Muscle of leg (tissue), 16 donors: ENCODE results near the gene RAB5A. TPM values are rescaled to one million over a fixed set of nuclear protein-coding genes. Genes with fewer than 3 reads are reported as not detected.
A peak's percentile ranks its signal among the peaks of the same experiment; 100 is the strongest.
"Not testable (repeated sequence)": the region's sequence is repeated elsewhere in the genome, so short reads cannot be mapped to it uniquely, and the experiment has no call there.

Experiments used
- DNase-seq: peaks from one replicate; pipeline ENCODE4 v3.0.0; 2013
- H3K27ac ChIP-seq: one replicate; pipeline ENCODE4 v1.5.1; 2013; ENCODE audit warnings: mild to moderate bottlenecking, low read length, control low read depth
- H3K27me3 ChIP-seq: one replicate; pipeline ENCODE4 v1.6.1; 2013; ENCODE audit warnings: low read length; ENCODE audit not compliant: control insufficient read depth, insufficient read depth
- H3K36me3 ChIP-seq: one replicate; pipeline ENCODE4 v1.6.1; 2013; ENCODE audit warnings: low read length; ENCODE audit not compliant: control insufficient read depth, insufficient read depth
- H3K4me1 ChIP-seq: one replicate; pipeline ENCODE4 v1.6.1; 2013; ENCODE audit warnings: low read length; ENCODE audit not compliant: control insufficient read depth, insufficient read depth
- H3K4me3 ChIP-seq: one replicate; pipeline ENCODE4 v1.5.1; 2013; ENCODE audit warnings: low read length, control low read depth
- H3K9me3 ChIP-seq: replicated peaks from 2 replicates; pipeline ENCODE4 v1.6.1; 2013; ENCODE audit warnings: low read depth, low read length; ENCODE audit not compliant: control insufficient read depth
- WGBS: methylation state at CpG from one replicate; pipeline ENCODE4 v1.1.5; 2013; ENCODE audit warnings: missing lambda C conversion rate; ENCODE audit not compliant: insufficient coverage; 5-methylcytosine and 5-hydroxymethylcytosine counted together
- long read RNA-seq, 11 donors: transcript quantifications; one replicate each; lab custom pipeline, GENCODE V29; 2026
- polyA plus RNA-seq, 8 donors: library from polyadenylated mRNA; unstranded; fragments of 120-200 nt; gene quantifications; one replicate each; pipeline versions ENCODE4 v1.2.1 to v1.2.3, GENCODE V29; 2013; ENCODE audit warnings: inconsistent platforms in 1 of 8, low replicate concordance in 1 of 8; ENCODE audit not compliant: insufficient read length in 8 of 8, insufficient read depth in 1 of 8
- total RNA-seq: library from RNA; stranded (reverse); fragments of 120-200 nt; gene quantifications from one replicate; pipeline ENCODE4 v1.2.4, GENCODE V29; 2013

RAB5A gene, protein sequence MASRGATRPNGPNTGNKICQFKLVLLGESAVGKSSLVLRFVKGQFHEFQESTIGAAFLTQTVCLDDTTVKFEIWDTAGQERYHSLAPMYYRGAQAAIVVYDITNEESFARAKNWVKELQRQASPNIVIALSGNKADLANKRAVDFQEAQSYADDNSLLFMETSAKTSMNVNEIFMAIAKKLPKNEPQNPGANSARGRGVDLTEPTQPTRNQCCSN
- total RNA-seq (30.4 TPM), polyA plus RNA-seq (10 to 100 TPM; 32.4 to 49.9 (median 36.5) TPM)
- long read RNA-seq, donor 1, transcript RAB5A-201 (6 exons, 2,536 nt) = major isoform, 7 of 8 reads
- long read RNA-seq, donor 1, partial matches to known transcripts = 0 of 8 reads
- long read RNA-seq, donor 1, other reads (novel, unspliced or antisense) = 0 of 8 reads
- long read RNA-seq, donor 2 = 0 reads
- long read RNA-seq, donor 3, transcript RAB5A-201 (6 exons, 2,536 nt) = major isoform, 14 of 17 reads
- long read RNA-seq, donor 3, partial matches to known transcripts = 0 of 17 reads
- long read RNA-seq, donor 3, other reads (novel, unspliced or antisense) = 0 of 17 reads
- long read RNA-seq, donor 4, transcript RAB5A-201 (6 exons, 2,536 nt) = major isoform, 7 of 14 reads
- long read RNA-seq, donor 4, partial matches to known transcripts = 0 of 14 reads
- long read RNA-seq, donor 4, other reads (novel, unspliced or antisense) = 0 of 14 reads
- long read RNA-seq, donor 5, transcript RAB5A-201 (6 exons, 2,536 nt) = major isoform, 20 of 32 reads
- long read RNA-seq, donor 5, partial matches to known transcripts = 7 of 32 reads
- long read RNA-seq, donor 5, other reads (novel, unspliced or antisense) = 0 of 32 reads
- long read RNA-seq, donor 6, transcript RAB5A-201 (6 exons, 2,536 nt) = major isoform, 9 of 45 reads
- long read RNA-seq, donor 6, partial matches to known transcripts = 34 of 45 reads
- long read RNA-seq, donor 6, other reads (novel, unspliced or antisense) = 0 of 45 reads
- long read RNA-seq, donor 7, transcript RAB5A-201 (6 exons, 2,536 nt) = major isoform, 13 of 26 reads
- long read RNA-seq, donor 7, partial matches to known transcripts = 5 of 26 reads
- long read RNA-seq, donor 7, other reads (novel, unspliced or antisense) = 0 of 26 reads
- long read RNA-seq, donor 8, transcript RAB5A-201 (6 exons, 2,536 nt) = major isoform, 10 of 13 reads
- long read RNA-seq, donor 8, partial matches to known transcripts = 0 of 13 reads
- long read RNA-seq, donor 8, other reads (novel, unspliced or antisense) = 0 of 13 reads
- long read RNA-seq, donor 9, transcript RAB5A-201 (6 exons, 2,536 nt) = major isoform, 7 of 7 reads
- long read RNA-seq, donor 9, partial matches to known transcripts = 0 of 7 reads
- long read RNA-seq, donor 9, other reads (novel, unspliced or antisense) = 0 of 7 reads
- long read RNA-seq, donor 10, transcript RAB5A-201 (6 exons, 2,536 nt) = major isoform, 21 of 23 reads
- long read RNA-seq, donor 10, partial matches to known transcripts = 0 of 23 reads
- long read RNA-seq, donor 10, other reads (novel, unspliced or antisense) = 0 of 23 reads
- long read RNA-seq, donor 11, transcript RAB5A-201 (6 exons, 2,536 nt) = major isoform, 10 of 14 reads
- long read RNA-seq, donor 11, partial matches to known transcripts = 0 of 14 reads
- long read RNA-seq, donor 11, other reads (novel, unspliced or antisense) = 0 of 14 reads

DNA sequence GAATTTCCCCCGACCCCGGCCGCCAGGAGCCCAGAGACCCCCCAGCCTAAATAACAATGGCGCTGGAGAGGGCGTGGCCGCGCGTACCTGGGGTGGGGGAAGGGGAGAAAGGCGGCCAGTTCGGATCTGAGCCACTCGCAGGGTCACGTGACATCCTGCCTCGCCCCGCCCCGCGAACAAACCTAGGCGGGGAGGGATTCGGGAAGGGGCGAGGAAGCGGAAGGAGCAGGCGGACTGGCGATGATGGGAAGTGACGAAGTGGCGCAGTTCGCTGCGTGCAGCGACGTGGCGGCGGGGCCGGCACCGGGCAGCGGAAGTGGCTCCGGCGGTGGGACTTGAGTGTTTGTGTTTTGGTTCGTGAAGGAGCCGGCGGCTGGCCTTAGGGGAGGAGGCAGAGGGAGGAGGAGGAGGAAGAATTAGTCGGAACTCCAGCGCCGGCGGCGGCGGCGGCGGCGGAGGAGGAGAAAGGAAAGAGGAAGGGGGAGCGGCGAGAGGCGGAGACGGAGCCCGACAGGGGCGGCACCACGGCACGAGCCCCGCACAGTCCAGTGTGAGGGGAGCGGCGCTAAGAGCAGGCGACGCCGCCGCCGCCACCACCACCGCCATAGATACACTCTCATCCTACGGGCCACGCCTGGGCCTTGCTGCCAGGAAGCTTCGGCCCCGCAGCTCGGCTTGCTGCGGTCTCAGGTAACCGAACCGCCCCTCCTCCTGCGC lies at the start of gene RAB5A:
TSS of gene RAB5A (plus strand) at position 266 of the 717 bp plus-strand sequence. CDS start 3,802 bp downstream, outside the sequence.
- WGBS = under 1% methylated on average over 51 of the region's 73 CpGs

DNA sequence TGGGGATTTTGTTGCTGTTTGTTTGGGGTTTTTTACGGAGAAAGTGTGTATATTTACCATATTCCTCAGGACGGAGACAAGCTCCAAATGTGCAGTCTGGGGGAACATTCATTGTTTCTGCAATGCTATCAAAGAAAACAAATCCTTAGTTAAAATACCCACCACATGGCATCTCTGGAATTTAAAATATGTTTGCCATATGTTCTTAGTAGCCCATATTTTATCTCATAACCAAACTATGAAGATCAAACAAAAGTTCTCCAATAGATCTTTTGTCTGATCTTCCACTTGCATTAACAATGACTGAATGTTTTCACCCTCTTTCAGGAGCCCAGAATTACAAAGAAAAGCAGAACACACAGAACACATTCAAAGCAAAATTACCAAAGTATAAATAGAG lies 48.2 kb upstream of the RAB5A start:
- H3K27ac ChIP-seq = no peak overlapping the region
- DNase-seq = no peak
- WGBS = no CpG with 5 or more reads among the region's 2 CpGs
- H3K4me3 ChIP-seq = no peak overlapping the region
- no peaks in the 10 kb centered on the region for H3K9me3 ChIP-seq
- no peaks in the 10 kb centered on the region for H3K36me3 ChIP-seq
- no peaks in the 10 kb centered on the region for H3K4me1 ChIP-seq
- H3K27me3 ChIP-seq = no peaks in the 10 kb centered on the region

More for the DNA sequence above, at the start of gene RAB5A:
- Histone ChIP-seq H3K4me3 (peak within 1 kb of the TSS; percentile 98), H3K4me1 (peaks cover 8% of the 10 kb centered on the region), H3K27ac (peak within 1 kb of the TSS; percentile 99), H3K36me3 (peaks cover 7% of the 10 kb centered on the region), H3K27me3 (no peaks in the 10 kb centered on the region), H3K9me3 (no peaks in the 10 kb centered on the region)
- peak; percentile 99 for DNase-seq

DNA sequence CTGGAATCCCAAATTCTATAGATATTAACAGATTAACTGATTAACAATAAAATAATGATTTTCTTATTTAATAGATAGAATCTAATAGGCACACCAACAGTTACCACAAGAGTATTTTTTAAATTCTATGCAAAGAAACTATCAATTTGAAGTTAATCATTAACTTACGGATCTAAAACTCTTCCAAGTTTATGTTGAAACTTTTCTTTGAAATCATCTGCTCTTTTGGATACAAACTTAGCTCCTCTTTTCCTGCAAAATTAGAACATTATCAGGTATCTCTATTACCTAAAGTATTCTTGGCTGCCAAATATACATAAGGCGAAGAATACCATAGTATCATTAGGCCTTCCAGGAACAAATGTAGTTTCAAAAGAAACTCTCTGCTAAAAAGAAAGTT lies 47.6 kb upstream of the RAB5A start:
- no peak overlapping the region for H3K27ac ChIP-seq
- H3K4me3 ChIP-seq = no peak overlapping the region
- H3K27me3 ChIP-seq = no peaks in the 10 kb centered on the region
- H3K9me3 ChIP-seq = no peaks in the 10 kb centered on the region
- no CpG with 5 or more reads among the region's 2 CpGs for WGBS
- H3K36me3 ChIP-seq = no peaks in the 10 kb centered on the region
- DNase-seq = no peak
- no peaks in the 10 kb centered on the region for H3K4me1 ChIP-seq

- DNase-seq, H3K27me3 ChIP-seq, H3K4me1 ChIP-seq, H3K36me3 ChIP-seq, H3K27ac ChIP-seq, H3K4me3 ChIP-seq, H3K9me3 ChIP-seq: not testable (repeated sequence)
- WGBS = 77% methylated on average over 3 of the region's 7 CpGs
These were observed 47.1 kb upstream of the RAB5A start for GRCh38 chr3:19899833-19900232.

- Histone ChIP-seq H3K27me3 (no peaks in the 10 kb centered on the region), H3K36me3 (no peaks in the 10 kb centered on the region), H3K4me3 (no peak overlapping the region), H3K9me3 (no peaks in the 10 kb centered on the region), H3K27ac (no peak overlapping the region), H3K4me1 (no peaks in the 10 kb centered on the region)
- no peak for DNase-seq
- no CpG with 5 or more reads among the region's 5 CpGs for WGBS
These were observed 45.6 kb upstream of the RAB5A start for GRCh38 chr3:19901337-19901736.

DNA sequence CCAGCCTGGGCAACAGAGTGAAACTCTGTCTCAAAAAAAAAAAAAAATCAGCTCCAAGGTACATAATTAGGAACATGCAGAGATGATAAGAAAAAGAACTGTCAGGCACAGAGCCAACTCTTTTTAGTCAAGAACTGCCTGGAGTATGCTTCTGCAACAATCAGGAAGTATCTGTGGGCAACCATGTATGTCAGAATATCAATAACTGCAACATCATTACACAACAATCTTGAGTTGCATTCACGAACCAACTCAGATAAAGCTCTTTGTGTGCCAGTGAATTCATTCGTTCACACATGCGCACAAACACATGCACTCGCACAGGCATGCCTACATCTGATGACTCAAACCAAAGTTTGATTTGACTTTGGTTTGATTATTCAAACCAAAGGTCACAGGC lies 45.0 kb upstream of the RAB5A start:
- H3K36me3 ChIP-seq = no peaks in the 10 kb centered on the region
- DNase-seq = no peak
- no peaks in the 10 kb centered on the region for H3K4me1 ChIP-seq
- H3K27ac ChIP-seq = no peak overlapping the region
- H3K27me3 ChIP-seq = no peaks in the 10 kb centered on the region
- H3K9me3 ChIP-seq = no peaks in the 10 kb centered on the region
- no CpG with 5 or more reads among the region's 4 CpGs for WGBS
- no peak overlapping the region for H3K4me3 ChIP-seq

DNA sequence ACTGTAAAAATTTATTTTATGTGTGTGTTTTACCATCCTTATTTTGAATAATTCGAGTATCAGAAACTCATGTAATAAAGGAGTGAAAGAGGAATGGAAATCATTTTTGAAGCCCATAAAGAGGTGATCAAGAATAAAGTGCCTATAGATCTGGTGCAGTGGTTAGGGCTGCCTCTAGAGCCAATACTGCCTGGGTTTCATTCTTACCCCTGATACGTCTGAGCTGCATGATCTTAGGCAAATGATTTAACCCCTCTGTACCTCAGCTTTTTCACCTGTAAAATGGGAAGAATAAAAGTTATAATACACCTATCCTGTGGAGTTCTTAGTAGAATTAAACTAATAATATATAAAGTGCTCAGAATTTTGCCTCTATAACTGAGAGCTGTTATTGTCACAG lies 43.2 kb upstream of the RAB5A start:
- Histone ChIP-seq H3K27me3 (no peaks in the 10 kb centered on the region), H3K36me3 (no peaks in the 10 kb centered on the region), H3K4me1 (no peaks in the 10 kb centered on the region), H3K4me3 (no peak overlapping the region), H3K9me3 (no peaks in the 10 kb centered on the region), H3K27ac (no peak overlapping the region)
- no peak for DNase-seq
- WGBS = no CpG with 5 or more reads among the region's 2 CpGs

DNA sequence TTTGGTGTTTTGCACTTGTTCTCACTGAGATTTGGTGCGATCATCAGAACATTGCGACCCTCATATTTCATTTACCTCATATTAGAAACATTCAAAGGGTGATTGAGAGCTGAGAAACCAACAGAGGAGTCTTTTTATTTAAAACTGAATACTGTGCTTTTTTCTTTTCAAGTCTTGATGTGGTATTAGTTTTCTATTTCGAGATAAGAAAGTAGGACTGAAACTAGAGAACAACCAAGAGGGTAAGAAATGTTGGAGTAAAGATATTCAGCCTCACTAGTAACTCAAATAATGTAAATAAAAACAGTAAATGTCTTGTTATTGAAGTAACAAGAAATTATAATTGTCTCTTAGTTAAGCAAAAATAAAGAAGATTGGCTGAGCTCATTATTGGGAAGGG lies 39.4 kb upstream of the RAB5A start:
- DNase-seq = no peak

DNA sequence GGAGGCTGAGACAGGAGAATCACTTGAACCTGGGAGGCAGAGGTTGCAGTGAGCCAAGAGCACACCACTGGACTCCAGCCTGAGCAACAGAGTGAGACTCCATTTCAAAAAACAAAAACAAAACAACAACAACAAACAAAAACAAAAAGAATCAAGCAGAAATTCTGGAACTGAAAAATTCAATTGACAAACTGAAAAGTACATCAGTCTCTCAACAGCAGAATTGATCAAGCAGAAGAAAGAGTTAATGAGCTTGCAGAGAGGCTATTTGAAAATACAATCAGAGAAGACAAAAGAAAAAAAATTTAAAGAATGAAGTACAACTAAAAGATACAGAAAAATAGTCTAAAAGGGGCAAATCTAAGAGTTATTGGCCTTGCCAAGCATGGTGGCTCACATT lies 35.4 kb upstream of the RAB5A start:
- Histone ChIP-seq H3K27me3 (no peaks in the 10 kb centered on the region), H3K4me1 (no peaks in the 10 kb centered on the region), H3K4me3 (no peak overlapping the region), H3K36me3 (no peaks in the 10 kb centered on the region), H3K27ac (no peak overlapping the region), H3K9me3 (peaks cover 2% of the 10 kb centered on the region)
- no peak for DNase-seq

More for the DNA sequence above, 39.4 kb upstream of the RAB5A start:
- Histone ChIP-seq H3K36me3 (no peaks in the 10 kb centered on the region), H3K4me1 (no peaks in the 10 kb centered on the region), H3K27ac (no peak overlapping the region), H3K4me3 (no peak overlapping the region), H3K27me3 (no peaks in the 10 kb centered on the region), H3K9me3 (peaks cover 2% of the 10 kb centered on the region)
- no CpG with 5 or more reads among the region's 3 CpGs for WGBS
